Lung (tissue), 12 donors: ENCODE data around the gene MAJIN. TPM values are rescaled to one million over a fixed set of nuclear protein-coding genes. Genes with fewer than 3 reads are reported as not detected.

ENCODE experiments used
- ATAC-seq: fragments of 200-7000 bp; cut with Tn5 transposase; one replicate; pipeline ENCODE4 v1.9.1; 2020; ENCODE audit warnings: moderate number of reproducible peaks; ENCODE audit not compliant: insufficient read depth, low FRiP score
- DNase-seq, 3 donors: peaks; one replicate each; pipeline ENCODE4 v3.0.0-alpha.2; 2013 to 2017
- H3K27ac ChIP-seq, 2 donors: one replicate each; pipeline ENCODE4 v1.5.1; 2013; ENCODE audit warnings: mild to moderate bottlenecking in 2 of 2, moderate library complexity in 2 of 2, control low read depth in 1 of 2, inconsistent platforms in 1 of 2, low read depth in 1 of 2, low read length in 1 of 2
- H3K27me3 ChIP-seq, 3 donors: one replicate each; pipeline ENCODE4 v1.5.1; 2013; ENCODE audit warnings: low read length in 2 of 3; ENCODE audit not compliant: control insufficient read depth in 3 of 3, insufficient read depth in 3 of 3
- H3K36me3 ChIP-seq, 4 donors: one replicate each; pipeline ENCODE4 v1.5.1; 2013; ENCODE audit warnings: low read length in 4 of 4, mild to moderate bottlenecking in 1 of 4, moderate library complexity in 1 of 4; ENCODE audit not compliant: control insufficient read depth in 4 of 4, insufficient read depth in 4 of 4
- H3K4me1 ChIP-seq, 5 donors: one replicate each; pipeline ENCODE4 v1.5.1; 2013; ENCODE audit warnings: low read length in 5 of 5, mild to moderate bottlenecking in 2 of 5, moderate library complexity in 1 of 5; ENCODE audit not compliant: control insufficient read depth in 5 of 5, insufficient read depth in 5 of 5
- H3K4me3 ChIP-seq: one replicate; pipeline ENCODE4 v1.5.1; 2013; ENCODE audit warnings: mild to moderate bottlenecking, control low read depth, moderate library complexity
- H3K9ac ChIP-seq, 2 donors: one replicate each; pipeline ENCODE4 v1.5.1; 2013; ENCODE audit warnings: low read length in 2 of 2, control low read depth in 1 of 2; ENCODE audit not compliant: insufficient read depth in 1 of 2
- H3K9me3 ChIP-seq, 4 donors: one replicate each; pipeline ENCODE4 v1.5.1; 2013; ENCODE audit warnings: low read length in 3 of 4, mild to moderate bottlenecking in 1 of 4, moderate library complexity in 1 of 4; ENCODE audit not compliant: control insufficient read depth in 4 of 4, insufficient read depth in 3 of 4
- WGBS, 2 donors: extraction: QIAGEN DNeasy Blood & Tissue Kit; methylation state at CpG; one replicate each; pipeline ENCODE4 v1.1.7; 2013; 5-methylcytosine and 5-hydroxymethylcytosine counted together
- polyA plus RNA-seq, 2 donors: library from polyadenylated mRNA; stranded (reverse); fragments of 200-250 nt; gene quantifications; one replicate each; pipeline ENCODE4 v1.2.1, GENCODE V29; 2013
- total RNA-seq, 2 donors: library from RNA; depleted of rRNA in 1 of 2; stranded (reverse); fragments of >200 nt in 1 of 2; gene quantifications; one replicate each; pipeline ENCODE4 v1.2.1, GENCODE V29; 2014 to 2021
- TF ChIP-seq, protein P1 (sequence below): IDR thresholded peaks from 2 replicates; pipeline ENCODE4 v1.5.1; 2012; ENCODE audit warnings: mild to moderate bottlenecking; ENCODE audit errors: control extremely low read depth, extremely low read depth
- donor health status: control.
- donor health status: control.
- donor health status: Bipolar disorder and iron deficiency.
- donor health status: healthy.
- donor health status: DM: yes; HTN: yes; CAD: no.

Gene MAJIN
- total and polyA plus RNA-seq, 4 donors, result 0.24 to 0.55 (median 0.39) TPM; not detected in 1

GRCh38 chr11:64915376-64915887 is 56.5 kb downstream of the MAJIN start:
- Histone ChIP-seq H3K36me3 (peaks cover 0 to 37% (median 8%) of the 10 kb centered on the region in 4 donors), H3K4me3 (no peak overlapping the region), H3K9ac (peak overlapping the region in 1 of 2 donors; percentile 84), H3K9me3 (no peaks in the 10 kb centered on the region), H3K4me1 (peaks cover 3 to 29% (median 9%) of the 10 kb centered on the region in 5 donors), H3K27me3 (no peaks in the 10 kb centered on the region), H3K27ac (peak overlapping the region in 1 of 2 donors; percentile 1)
- ATAC-seq, result no peak
- TF ChIP-seq, protein P1, sequence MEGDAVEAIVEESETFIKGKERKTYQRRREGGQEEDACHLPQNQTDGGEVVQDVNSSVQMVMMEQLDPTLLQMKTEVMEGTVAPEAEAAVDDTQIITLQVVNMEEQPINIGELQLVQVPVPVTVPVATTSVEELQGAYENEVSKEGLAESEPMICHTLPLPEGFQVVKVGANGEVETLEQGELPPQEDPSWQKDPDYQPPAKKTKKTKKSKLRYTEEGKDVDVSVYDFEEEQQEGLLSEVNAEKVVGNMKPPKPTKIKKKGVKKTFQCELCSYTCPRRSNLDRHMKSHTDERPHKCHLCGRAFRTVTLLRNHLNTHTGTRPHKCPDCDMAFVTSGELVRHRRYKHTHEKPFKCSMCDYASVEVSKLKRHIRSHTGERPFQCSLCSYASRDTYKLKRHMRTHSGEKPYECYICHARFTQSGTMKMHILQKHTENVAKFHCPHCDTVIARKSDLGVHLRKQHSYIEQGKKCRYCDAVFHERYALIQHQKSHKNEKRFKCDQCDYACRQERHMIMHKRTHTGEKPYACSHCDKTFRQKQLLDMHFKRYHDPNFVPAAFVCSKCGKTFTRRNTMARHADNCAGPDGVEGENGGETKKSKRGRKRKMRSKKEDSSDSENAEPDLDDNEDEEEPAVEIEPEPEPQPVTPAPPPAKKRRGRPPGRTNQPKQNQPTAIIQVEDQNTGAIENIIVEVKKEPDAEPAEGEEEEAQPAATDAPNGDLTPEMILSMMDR, result no peak
- WGBS, 2 donors, result 78 to 84% methylated on average over 7 of the region's 7 CpGs
- DNase-seq, result peak in 1 of 3 donors; percentile 23

DNA sequence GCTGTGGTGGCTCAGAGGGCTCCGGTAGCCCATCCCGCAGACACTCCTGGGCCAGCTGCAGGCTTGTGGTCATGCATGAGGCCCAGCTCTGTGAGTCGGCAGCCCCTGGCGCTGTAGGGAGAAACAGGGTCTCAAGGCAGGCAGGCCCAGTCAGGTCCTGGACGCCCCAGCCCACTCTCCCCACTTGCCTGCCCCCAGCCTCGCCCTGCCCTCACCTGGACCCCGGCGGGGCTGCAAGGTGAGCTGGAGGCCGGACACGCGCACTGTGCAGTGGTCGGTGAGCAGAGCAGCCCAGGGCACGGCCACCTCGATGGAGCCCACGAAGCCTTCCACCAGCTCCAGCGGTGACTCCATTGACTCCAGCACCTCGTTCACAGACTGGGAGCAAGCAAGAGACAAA is 57.8 kb downstream of the MAJIN start:
- ATAC-seq (no peak), DNase-seq (no peak)
- H3K4me3 ChIP-seq, result no peak overlapping the region
- WGBS, 2 donors, result 96 to 97% methylated on average over 13 to 17 of the region's 17 CpGs
- peaks cover 3 to 29% (median 9%) of the 10 kb centered on the region in 5 donors for H3K4me1 ChIP-seq
- TF ChIP-seq, protein P1, result no peak
- peaks cover 0 to 50% (median 11%) of the 10 kb centered on the region in 4 donors for H3K36me3 ChIP-seq
- no peak overlapping the region for H3K9ac ChIP-seq
- H3K9me3 ChIP-seq, result no peaks in the 10 kb centered on the region
- no peak overlapping the region for H3K27ac ChIP-seq
- H3K27me3 ChIP-seq, result no peaks in the 10 kb centered on the region

GRCh38 chr11:64913171-64913727 is 58.7 kb downstream of the MAJIN start:
- DNase-seq, result no peak
- peaks cover 3 to 24% (median 7%) of the 10 kb centered on the region in 5 donors for H3K4me1 ChIP-seq
- H3K27me3 ChIP-seq, result no peaks in the 10 kb centered on the region
- ATAC-seq, result no peak
- H3K36me3 ChIP-seq, result peaks cover 0 to 57% (median 11%) of the 10 kb centered on the region in 4 donors
- 91% methylated on average over 17 to 18 of the region's 18 CpGs for WGBS, 2 donors
- no peak overlapping the region for H3K27ac ChIP-seq
- no peak overlapping the region for H3K4me3 ChIP-seq
- H3K9me3 ChIP-seq, result no peaks in the 10 kb centered on the region
- TF ChIP-seq, protein P1, result no peak
- H3K9ac ChIP-seq, result no peak overlapping the region
